IPS-18c (cell line): Measurements from ENCODE around the gene ZIC4.
A peak's percentile ranks its signal among the peaks of the same experiment; 100 is the strongest.

Source experiments
- H3K4me3 ChIP-seq: 2 replicates; pipeline ENCODE4 v1.7.0; 2013; ENCODE audit warnings: low read depth, mild to moderate bottlenecking, low read length, moderate library complexity; ENCODE audit not compliant: insufficient read depth
- H3K9me3 ChIP-seq: one replicate; pipeline ENCODE4 v1.6.1; 2013; ENCODE audit warnings: mild to moderate bottlenecking, low read length, moderate library complexity; ENCODE audit not compliant: control insufficient read depth, insufficient read depth

ZIC4 gene

GRCh38 chr3:147410526-147411237 is 4.3 kb upstream of the ZIC4 start:
- H3K4me3 ChIP-seq = peak overlapping the region; percentile 53; the same call in 1 of the 2 replicates
- H3K9me3 ChIP-seq = no peaks in the 10 kb centered on the region

- Histone ChIP-seq H3K9me3 (no peaks in the 10 kb centered on the region), H3K4me3 (peak overlapping the region; percentile 53; the same call in 1 of the 2 replicates)
Measured at GRCh38 chr3:147410116-147410525, 3.8 kb upstream of the ZIC4 start.

- H3K9me3 ChIP-seq = no peaks in the 10 kb centered on the region
Measured at GRCh38 chr3:147409143-147410115, 3.1 kb upstream of the ZIC4 start, which contains the start of gene ZIC1. Gene ZIC1, plus strand, starts transcription at chr3:147409365. Its CDS starts 748 bp downstream, at chr3:147410113.

GRCh38 chr3:147408188-147409100 is 2.1 kb upstream of the ZIC4 start:
- no peaks in the 10 kb centered on the region for H3K9me3 ChIP-seq

More at GRCh38 chr3:147409143-147410115, 3.1 kb upstream of the ZIC4 start, which contains the start of gene ZIC1:
- H3K4me3 ChIP-seq = peak within 1 kb of the TSS; percentile 53

GRCh38 chr3:147407498-147408187 is 1.3 kb upstream of the ZIC4 start:
- peak overlapping the region; percentile 9; the same call in 1 of the 2 replicates for H3K4me3 ChIP-seq
- H3K9me3 ChIP-seq = no peaks in the 10 kb centered on the region

More at GRCh38 chr3:147408188-147409100, 2.1 kb upstream of the ZIC4 start:
- H3K4me3 ChIP-seq = peak overlapping the region; percentile 34; the same call in 1 of the 2 replicates

GRCh38 chr3:147407114-147407497 is 763 bp upstream of the ZIC4 start:
- no peak overlapping the region for H3K4me3 ChIP-seq

GRCh38 chr3:147405231-147406027 is 914 bp downstream of the ZIC4 start:
- H3K9me3 ChIP-seq = no peaks in the 10 kb centered on the region
- peak overlapping the region; percentile 10; the same call in 1 of the 2 replicates for H3K4me3 ChIP-seq

More at GRCh38 chr3:147407114-147407497, 763 bp upstream of the ZIC4 start:
- H3K9me3 ChIP-seq = no peaks in the 10 kb centered on the region

GRCh38 chr3:147404800-147405230 is 1.5 kb downstream of the ZIC4 start:
- 0 out of 2 replicates have a peak overlapping the region, but pooled peaks have one; percentile 6 for H3K4me3 ChIP-seq
- H3K9me3 ChIP-seq = no peaks in the 10 kb centered on the region

GRCh38 chr3:147404000-147404799 is 2.1 kb downstream of the ZIC4 start:
- Histone ChIP-seq H3K4me3 (peak overlapping the region; percentile 6; the same call in 1 of the 2 replicates), H3K9me3 (no peaks in the 10 kb centered on the region)

GRCh38 chr3:147403511-147403910 is 2.8 kb downstream of the ZIC4 start:
- H3K4me3 ChIP-seq = no peak overlapping the region
- no peaks in the 10 kb centered on the region for H3K9me3 ChIP-seq

- Histone ChIP-seq H3K9me3 (no peaks in the 10 kb centered on the region), H3K4me3 (no peak overlapping the region)
Measured at GRCh38 chr3:147402159-147402558, 4.2 kb downstream of the ZIC4 start.

GRCh38 chr3:147401421-147401820 is 4.9 kb downstream of the ZIC4 start:
- Histone ChIP-seq H3K4me3 (no peak overlapping the region), H3K9me3 (no peaks in the 10 kb centered on the region)

GRCh38 chr3:147400999-147401398 is 5.3 kb downstream of the ZIC4 start:
- no peaks in the 10 kb centered on the region for H3K9me3 ChIP-seq
- no peak overlapping the region for H3K4me3 ChIP-seq

- no peaks in the 10 kb centered on the region for H3K9me3 ChIP-seq
- no peak overlapping the region for H3K4me3 ChIP-seq
Measured at GRCh38 chr3:147400111-147400510, 6.2 kb downstream of the ZIC4 start.
